GM18517 (cell line): ENCODE measurements around the gene TUT4.

Experiments used
- ATAC-seq: cut with Tn5 transposase; IDR thresholded peaks from one replicate; pipeline ENCODE4 v1.9.1; 2021; ENCODE audit warnings: mild to moderate bottlenecking, moderate library complexity; ENCODE audit not compliant: unreplicated experiment

TUT4 gene

GRCh38 chr1:52473039-52473438 lies 79.9 kb downstream of the TUT4 start:
- ATAC-seq = no peak

- no peak for ATAC-seq
These were observed 80.5 kb downstream of the TUT4 start for GRCh38 chr1:52472384-52472783.

DNA sequence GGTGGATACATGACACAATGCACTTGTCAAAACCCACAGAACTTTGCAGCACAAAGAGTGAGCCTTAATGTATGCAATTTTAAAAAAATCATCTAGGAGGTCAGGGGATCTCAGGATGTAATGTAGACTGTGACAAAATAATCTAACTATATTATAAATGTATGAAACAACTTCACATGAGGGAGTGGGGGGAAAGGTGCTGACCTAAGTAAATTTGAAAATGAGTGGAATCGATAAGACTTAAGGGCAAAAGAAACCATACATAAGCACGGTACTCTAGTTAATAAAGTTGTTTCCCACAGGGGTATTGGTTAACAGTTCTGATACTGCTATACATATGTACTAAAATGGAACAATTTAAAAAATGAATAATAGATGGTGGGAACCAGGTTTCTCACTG lies 83.8 kb downstream of the TUT4 start:
- no peak for ATAC-seq

DNA sequence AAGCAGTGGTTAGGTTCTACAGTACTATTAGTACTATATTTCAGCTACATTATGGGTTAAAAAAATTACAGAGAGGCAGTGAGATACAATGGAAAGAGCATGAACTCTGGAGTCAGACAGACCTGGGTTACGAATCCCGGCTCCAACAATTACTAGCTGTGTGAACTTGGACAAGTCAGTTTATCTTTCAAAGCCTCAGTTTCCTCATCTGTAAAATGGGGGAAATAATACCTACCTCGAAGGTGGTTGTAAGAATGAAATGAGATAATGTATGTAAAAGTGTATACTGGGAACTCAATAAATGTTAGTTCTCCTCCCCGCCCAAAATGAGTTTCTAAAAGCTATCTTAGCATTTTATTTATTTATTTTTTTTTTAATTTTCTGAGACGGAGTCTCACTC lies 89.0 kb downstream of the TUT4 start:
- no peak for ATAC-seq

DNA sequence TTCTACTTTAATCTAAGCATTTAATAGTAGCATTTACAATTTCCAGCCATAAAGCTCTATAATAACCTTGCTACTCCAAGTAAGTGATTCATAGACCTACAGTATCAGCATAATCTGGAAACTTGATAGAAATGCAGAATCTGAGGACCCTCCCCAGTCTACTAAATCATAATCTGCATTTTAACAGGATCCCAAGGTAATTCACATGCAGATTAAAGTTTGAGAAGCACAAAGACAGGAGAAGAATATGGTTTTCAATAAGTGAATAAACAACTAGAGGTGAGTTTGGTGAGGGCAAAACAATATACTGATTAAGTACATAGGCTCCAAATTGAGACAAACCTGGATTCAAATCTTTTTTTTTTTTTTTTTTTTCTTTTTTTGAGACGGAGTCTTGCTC lies 91.1 kb downstream of the TUT4 start:
- ATAC-seq = no peak

DNA sequence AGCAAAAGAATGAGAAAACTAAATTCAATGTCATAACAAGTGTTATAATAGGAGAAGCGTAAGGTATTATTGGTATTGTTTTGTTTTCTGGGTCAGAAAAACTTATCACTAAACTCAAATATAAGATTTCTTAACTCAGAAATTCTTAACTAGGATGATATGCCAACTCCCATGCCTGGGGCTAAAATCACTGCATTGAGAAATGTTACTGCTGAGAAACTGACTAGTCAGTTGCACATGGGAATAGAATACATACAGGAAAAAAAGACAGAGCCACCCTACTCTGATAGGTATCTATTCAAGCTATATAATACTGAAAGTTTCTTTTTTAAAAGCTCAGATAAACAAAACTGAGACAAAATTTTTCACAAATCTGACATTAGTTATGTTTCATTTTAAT lies 92.2 kb downstream of the TUT4 start:
- ATAC-seq = no peak

GRCh38 chr1:52455686-52456085 lies 97.2 kb downstream of the TUT4 start:
- no peak for ATAC-seq

DNA sequence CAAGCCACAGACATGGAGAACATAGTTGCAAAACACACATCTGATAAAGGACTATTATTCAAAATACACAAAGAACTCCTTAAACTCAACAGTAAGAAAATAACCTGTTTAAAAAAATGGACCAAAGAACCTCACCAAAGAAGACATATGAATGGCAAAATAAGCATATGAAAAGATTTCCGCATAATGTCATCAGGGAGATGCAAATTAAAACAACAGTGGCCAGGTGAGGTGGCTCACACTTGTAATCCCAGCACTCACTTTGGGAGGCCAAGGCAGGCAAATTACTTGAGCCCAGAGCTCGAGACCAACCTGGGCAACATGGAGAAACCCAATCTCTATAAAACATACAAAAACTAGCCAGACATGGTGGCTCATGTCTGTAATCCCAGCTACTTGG lies 98.1 kb downstream of the TUT4 start:
- ATAC-seq = no peak

DNA sequence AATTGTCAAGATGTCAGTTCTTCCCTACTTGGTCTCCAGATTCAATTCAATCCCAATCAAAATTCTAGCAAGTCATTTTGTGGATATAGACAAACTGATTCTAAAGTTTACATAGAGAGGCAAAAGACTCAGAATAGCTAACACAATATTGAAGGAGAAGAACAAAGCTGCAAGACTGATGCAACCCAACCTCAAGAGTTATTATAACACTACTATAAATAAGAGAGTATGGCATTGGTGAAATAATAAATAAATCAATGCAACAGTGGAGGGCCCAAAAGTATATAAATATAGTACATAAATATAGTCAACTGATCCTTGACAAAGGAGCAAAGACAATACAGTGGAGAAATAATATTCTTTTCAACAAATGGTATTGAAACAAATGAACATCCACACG lies 98.8 kb downstream of the TUT4 start:
- ATAC-seq = no peak

DNA sequence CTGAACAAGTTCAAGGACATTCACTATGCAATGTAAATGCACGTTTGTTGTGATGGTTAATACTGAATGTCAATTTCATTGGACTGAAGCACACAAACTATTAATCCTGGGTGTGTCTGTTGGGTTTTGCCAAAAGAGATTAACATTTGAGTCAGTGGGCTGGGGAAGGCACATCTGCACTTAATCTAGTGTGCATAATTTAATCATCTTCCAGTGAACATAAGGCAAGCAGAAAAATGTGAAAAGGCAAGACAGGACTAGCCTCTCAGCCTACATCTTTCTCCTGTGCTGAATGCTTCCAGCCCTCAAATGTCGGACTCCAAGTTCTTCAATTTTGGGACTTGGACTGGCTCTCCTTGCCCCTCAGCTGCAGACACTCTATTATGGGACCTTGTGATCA lies 108.4 kb downstream of the TUT4 start:
- no peak for ATAC-seq

DNA sequence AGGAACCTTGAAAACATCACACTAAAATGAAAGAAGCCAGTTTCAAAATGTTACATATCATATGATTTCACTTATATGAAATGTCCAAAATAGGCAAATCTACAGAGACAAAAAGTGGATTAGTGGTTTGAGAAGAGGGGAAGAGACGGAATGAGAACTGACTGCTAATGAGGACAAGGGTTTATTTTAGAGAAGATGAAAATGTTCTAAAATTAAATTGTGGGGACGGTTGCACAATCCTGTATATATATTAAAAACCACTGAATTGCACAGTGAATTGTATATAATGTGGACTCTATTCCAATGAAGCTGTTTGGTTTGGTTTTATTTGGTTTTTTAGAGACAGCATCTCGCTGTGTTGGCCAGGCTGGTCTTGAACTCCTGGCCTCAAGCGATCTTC lies 112.9 kb downstream of the TUT4 start:
- ATAC-seq = no peak

- no peak for ATAC-seq
These were observed 116.1 kb downstream of the TUT4 start for GRCh38 chr1:52436817-52437216.

- ATAC-seq = no peak
These were observed 117.2 kb downstream of the TUT4 start for GRCh38 chr1:52435650-52436049.

- ATAC-seq = no peak
These were observed 117.7 kb downstream of the TUT4 start for GRCh38 chr1:52435211-52435610.

DNA sequence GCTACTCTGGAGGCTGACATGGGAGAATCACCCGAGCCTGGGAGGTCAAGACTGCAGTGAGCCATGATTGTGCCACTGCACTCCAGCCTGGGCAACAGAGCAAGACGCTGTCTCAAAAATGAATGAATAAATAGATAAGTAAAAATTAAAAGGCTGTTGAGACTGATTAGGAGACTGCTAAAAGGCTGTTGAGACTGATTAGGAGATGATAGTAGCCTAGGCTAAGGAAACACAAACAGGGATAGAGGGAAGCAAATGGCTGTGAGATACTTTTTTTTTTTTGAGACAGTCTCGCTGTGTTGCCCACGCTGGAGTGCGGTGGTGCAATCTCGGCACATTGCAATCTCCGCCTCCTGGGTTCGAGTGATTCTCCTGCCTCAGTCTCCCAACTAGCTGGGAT lies 120.1 kb downstream of the TUT4 start:
- no peak for ATAC-seq

GRCh38 chr1:52427152-52427551 lies 125.7 kb downstream of the TUT4 start:
- ATAC-seq = no peak

DNA sequence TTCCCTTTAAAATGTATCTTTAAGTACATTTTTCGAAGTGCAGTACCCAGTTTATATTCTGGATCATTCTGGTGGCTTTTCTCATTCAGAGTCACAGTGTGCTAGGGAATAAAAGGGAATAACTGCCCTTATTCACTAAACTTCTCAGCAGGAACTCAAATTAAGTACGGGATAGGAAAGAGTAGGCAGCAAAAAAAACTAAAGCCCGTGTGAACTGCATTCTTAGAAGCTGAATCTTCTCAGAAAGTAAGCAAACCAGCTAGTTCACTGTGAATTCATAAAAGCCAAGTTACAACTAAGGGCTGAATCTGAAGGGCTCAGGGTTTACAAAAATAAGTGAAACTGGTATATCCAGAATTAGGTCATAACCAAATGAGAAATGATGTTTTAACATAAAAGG lies 126.5 kb downstream of the TUT4 start:
- no peak for ATAC-seq

DNA sequence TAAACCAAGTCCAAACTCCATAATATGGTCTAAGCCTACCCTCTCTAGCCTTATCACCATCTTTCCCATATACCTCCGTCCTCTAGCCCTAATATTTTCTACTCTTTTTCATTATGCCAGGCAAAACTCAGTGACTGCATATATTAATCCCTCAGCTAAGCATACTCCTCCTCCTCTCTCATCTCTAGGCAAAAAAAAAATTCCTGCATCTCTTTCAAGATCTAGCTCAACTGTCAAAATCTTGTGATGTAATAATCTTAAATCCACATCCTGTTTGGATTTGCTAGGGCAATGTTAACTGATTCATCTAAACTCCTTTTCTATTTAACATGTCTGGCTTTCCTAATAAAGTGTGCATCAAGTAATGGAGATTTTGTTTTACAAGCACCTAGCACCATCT lies 128.1 kb downstream of the TUT4 start:
- ATAC-seq = no peak

DNA sequence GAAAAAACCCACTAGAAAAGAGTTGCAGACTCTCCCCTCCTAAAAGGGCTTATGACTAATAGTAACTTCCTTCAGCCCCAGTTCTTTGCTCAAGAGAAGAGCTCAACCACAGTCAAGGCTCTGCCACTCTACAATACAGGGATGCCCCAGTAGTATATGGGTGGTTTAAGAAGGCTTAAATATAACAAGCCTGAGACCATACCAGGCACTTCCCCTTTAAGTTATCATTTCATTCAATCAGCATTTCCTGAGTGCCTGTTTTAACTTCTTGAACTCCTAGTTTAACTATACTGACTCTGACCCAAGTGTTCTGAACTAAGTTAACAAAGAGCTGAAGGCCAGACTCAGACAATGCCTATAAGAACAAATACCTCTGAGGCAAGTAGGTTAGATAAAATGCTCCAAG lies 128.7 kb downstream of the TUT4 start:
- no peak for ATAC-seq

DNA sequence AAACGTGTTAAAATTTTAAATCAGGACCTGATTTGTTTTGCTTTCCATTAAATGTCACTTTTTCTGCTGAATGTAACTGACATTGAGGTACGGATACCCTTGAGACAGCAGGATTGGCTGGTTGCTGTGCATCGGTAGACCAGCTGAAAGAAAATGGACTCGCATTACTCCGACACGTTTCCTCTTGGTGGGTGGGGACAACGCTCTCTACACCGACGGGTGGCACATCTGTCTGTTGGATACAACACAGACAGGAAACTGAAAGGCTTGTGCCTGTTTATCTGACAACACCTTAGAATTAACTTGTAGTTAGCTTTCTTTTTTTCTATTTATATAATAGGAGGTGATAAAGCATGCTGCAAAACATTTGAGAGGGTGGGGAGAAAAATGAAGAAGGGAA lies 129.1 kb downstream of the TUT4 start:
- ATAC-seq = no peak

DNA sequence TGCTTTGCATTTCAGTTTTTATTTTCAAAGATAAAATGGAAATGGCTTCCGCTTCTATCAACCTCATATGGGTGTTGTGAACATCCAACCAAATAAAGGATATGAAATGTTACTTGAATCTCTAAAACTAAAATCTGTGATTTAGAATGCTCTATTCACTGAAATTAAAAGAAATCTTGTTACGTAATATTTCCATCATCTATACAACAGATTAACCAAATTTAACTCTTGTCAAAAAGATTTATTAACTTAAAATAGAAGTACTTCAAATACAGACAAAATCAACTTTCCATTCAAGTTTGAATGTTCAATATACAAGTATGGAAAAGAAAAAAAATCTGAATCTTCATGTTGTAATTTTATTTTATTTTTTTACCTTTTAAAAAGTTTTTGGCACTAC lies 129.8 kb downstream of the TUT4 start:
- ATAC-seq = no peak

DNA sequence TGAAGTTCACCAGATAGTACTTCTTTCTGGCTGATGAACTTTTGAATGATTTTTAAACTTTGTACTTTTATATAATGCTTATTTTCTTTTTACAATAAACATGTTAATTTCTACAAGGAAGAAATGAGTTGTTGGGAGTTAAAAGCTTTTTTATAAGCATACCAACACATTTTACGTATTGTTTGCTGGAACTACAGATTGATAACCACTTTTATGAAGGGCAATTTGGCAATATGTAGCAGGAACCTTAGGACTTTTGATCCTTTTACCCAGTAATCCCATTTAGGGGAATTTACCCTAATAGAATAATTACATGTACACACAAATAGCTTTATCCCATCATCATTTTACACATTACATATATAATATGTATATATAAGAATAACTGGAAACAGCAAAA lies 132.2 kb downstream of the TUT4 start:
- ATAC-seq = no peak

DNA sequence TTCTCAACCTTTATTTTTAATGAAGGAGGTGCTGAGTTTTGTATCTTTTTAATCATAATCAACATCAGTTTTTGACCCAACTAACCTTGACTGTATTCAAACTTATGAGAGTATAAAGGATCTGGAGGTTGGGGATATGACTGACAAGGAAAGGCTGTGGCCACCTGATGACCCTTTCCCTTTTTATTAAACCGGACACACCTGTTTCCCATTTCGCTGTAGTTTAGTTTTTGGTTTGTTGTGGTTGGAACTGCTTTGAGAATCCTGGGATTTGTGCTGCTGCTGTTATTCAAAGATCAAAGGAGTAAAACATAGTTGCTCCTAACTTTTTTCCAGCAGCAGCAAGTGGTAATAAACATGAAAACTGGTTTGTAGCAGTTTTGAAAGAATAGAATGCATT lies 136.1 kb downstream of the TUT4 start:
- ATAC-seq = no peak

GRCh38 chr1:52414942-52415341 lies 137.9 kb downstream of the TUT4 start:
- no peak for ATAC-seq
